Gastrocnemius medialis (tissue), 4 donors: ENCODE results near the gene MEGF9.

Source experiments
- POLR2A ChIP-seq, 2 donors: fragments of 450-650 bp; IDR thresholded peaks; one replicate each; pipeline ENCODE4 v1.6.1; 2017; ENCODE audit warnings: antibody characterized with exemption in 2 of 2, mild to moderate bottlenecking in 2 of 2, moderate library complexity in 2 of 2
- TF ChIP-seq, protein P1 (sequence below), 5 experiments: fragments of 450-650 bp in 3 of 5; fragments of 200-600 bp in 2 of 5; sonication (generic) in 2 of 5; IDR thresholded peaks in 4 of 5; conservative IDR thresholded peaks in 1 of 5; 1 replicate in 4 of 5; 2 replicates in 1 of 5; pipeline ENCODE4 v1.5.1; 2016 to 2019; ENCODE audit warnings: antibody characterized with exemption in 5 of 5, mild to moderate bottlenecking in 3 of 5, moderate library complexity in 3 of 5

DNA sequence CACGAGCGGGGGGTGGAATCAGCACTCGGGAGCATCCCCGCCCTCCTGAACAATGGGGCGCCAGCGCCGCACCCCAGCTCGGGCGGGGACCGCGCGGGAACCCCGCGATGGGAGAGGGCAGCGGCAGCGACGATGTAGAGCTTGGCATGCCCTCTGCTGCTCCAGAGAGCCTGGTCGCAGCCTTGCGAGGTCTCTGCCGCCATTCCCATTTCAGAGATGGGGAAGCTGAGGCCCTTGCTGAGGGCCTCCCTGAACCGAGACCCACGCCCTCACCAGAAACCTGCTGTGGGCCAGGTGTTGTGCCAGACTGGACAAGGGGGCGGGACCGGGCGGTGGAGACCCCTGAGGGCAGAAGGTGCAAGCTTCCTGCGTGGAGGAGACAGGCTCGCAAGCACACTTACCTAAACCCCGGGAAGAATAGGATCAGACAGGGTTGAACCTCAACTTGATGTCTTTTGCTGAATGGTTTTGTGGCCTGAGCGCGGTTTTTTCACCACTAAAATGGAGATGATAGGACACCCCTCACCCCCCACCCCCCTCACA is 647 bp upstream of the MEGF9 start:
- TF ChIP-seq, protein P1, sequence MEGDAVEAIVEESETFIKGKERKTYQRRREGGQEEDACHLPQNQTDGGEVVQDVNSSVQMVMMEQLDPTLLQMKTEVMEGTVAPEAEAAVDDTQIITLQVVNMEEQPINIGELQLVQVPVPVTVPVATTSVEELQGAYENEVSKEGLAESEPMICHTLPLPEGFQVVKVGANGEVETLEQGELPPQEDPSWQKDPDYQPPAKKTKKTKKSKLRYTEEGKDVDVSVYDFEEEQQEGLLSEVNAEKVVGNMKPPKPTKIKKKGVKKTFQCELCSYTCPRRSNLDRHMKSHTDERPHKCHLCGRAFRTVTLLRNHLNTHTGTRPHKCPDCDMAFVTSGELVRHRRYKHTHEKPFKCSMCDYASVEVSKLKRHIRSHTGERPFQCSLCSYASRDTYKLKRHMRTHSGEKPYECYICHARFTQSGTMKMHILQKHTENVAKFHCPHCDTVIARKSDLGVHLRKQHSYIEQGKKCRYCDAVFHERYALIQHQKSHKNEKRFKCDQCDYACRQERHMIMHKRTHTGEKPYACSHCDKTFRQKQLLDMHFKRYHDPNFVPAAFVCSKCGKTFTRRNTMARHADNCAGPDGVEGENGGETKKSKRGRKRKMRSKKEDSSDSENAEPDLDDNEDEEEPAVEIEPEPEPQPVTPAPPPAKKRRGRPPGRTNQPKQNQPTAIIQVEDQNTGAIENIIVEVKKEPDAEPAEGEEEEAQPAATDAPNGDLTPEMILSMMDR (IDR thresholded peaks at IDR 0.05 in 4 of 5, conservative IDR thresholded peaks at IDR 0.05 in 1 of 5) = no peak
- no peak for TF ChIP-seq POLR2A (IDR thresholded peaks at IDR 0.05)
